Measurements from ENCODE around the gene SLC26A1. TPM values are rescaled to one million over a fixed set of nuclear protein-coding genes. Genes with fewer than 3 reads are reported as not detected.

SLC26A1 gene
- total and polyA plus RNA-seq, 2 of the 13 experiments (the other 11 are each of a cell fraction or from before 2014, with no cell fraction given), result 5.4 to 22.9 TPM

GRCh38 chr4:957231-957580 is 36.0 kb downstream of the SLC26A1 start (continued):
- TF ChIP-seq, protein P1, sequence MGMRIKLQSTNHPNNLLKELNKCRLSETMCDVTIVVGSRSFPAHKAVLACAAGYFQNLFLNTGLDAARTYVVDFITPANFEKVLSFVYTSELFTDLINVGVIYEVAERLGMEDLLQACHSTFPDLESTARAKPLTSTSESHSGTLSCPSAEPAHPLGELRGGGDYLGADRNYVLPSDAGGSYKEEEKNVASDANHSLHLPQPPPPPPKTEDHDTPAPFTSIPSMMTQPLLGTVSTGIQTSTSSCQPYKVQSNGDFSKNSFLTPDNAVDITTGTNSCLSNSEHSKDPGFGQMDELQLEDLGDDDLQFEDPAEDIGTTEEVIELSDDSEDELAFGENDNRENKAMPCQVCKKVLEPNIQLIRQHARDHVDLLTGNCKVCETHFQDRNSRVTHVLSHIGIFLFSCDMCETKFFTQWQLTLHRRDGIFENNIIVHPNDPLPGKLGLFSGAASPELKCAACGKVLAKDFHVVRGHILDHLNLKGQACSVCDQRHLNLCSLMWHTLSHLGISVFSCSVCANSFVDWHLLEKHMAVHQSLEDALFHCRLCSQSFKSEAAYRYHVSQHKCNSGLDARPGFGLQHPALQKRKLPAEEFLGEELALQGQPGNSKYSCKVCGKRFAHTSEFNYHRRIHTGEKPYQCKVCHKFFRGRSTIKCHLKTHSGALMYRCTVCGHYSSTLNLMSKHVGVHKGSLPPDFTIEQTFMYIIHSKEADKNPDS (CRISPR knock-in tag; IDR thresholded peaks at IDR 0.05), result no peak
- TF ChIP-seq MTA3 (CRISPR knock-in tag; IDR thresholded peaks at IDR 0.05) (no peak), BCLAF1 (IDR thresholded peaks at IDR 0.05) (no peak), GPN1 (CRISPR knock-in tag; IDR thresholded peaks at IDR 0.05; ENCODE audit: borderline replicate concordance) (no peak)
- TF ChIP-seq, protein P2, sequence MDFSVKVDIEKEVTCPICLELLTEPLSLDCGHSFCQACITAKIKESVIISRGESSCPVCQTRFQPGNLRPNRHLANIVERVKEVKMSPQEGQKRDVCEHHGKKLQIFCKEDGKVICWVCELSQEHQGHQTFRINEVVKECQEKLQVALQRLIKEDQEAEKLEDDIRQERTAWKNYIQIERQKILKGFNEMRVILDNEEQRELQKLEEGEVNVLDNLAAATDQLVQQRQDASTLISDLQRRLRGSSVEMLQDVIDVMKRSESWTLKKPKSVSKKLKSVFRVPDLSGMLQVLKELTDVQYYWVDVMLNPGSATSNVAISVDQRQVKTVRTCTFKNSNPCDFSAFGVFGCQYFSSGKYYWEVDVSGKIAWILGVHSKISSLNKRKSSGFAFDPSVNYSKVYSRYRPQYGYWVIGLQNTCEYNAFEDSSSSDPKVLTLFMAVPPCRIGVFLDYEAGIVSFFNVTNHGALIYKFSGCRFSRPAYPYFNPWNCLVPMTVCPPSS (IDR thresholded peaks at IDR 0.05), result no peak

GRCh38 chr4:956531-957230 is 36.5 kb downstream of the SLC26A1 start:
- no peak overlapping the region for H2AFZ ChIP-seq (ENCODE audit: low read length)
- H3K9ac ChIP-seq (ENCODE audit: insufficient read depth, low read depth, low read length), result no peak overlapping the region
- ChIA-PET POLR2A (no interaction called here), CTCF (ENCODE audit: low intra/inter-chr PET ratio, low total read pairs) (no interaction called here)
- FAIRE-seq (no peak), DNase-seq (ENCODE audit: low spot score) (no peak), ATAC-seq (no peak)
- no peaks in the 10 kb centered on the region for H3K79me2 ChIP-seq (ENCODE audit: insufficient read depth, low read length)
- H3K4me2 ChIP-seq (ENCODE audit: low read depth, low read length), result no peak overlapping the region
- H3K27me3 ChIP-seq (ENCODE audit: control insufficient read depth in 1 of 2, insufficient read depth in 2 of 2, low read length in 2 of 2), result no peaks in the 10 kb centered on the region
- no peaks in the 10 kb centered on the region for H4K20me1 ChIP-seq (ENCODE audit: insufficient read depth, low read length)
- no peaks in the 10 kb centered on the region for H3K4me1 ChIP-seq (ENCODE audit: insufficient read depth, low read length)
- H3K9me3 ChIP-seq (ENCODE audit: low read length), result no peaks in the 10 kb centered on the region
- intact Hi-C loops (cut with micrococcal nuclease; ENCODE audit: unreplicated experiment), result no loop called here
- in situ Hi-C loops (cut with HindIII; ENCODE audit: extremely low pct_ligation_motif_present, low pct_unique_long_range_greater_than_20kb), result no loop called here
- no peak overlapping the region for H3K27ac ChIP-seq (ENCODE audit: extremely low read length, insufficient read depth, low read length)
- no peaks in the 10 kb centered on the region for H3K36me3 ChIP-seq (replicated peaks in 1 of 2; ENCODE audit: control insufficient read depth in 1 of 2, insufficient read depth in 2 of 2, low read length in 2 of 2)
- no TSS peak for BruUV-seq (replicated peaks)
- 64% methylated on average over 11 of the region's 14 CpGs for WGBS (ENCODE audit: low lambda C conversion rate)
- no peak overlapping the region for H3K4me3 ChIP-seq (replicated peaks in 1 of 3; ENCODE audit: insufficient read depth in 1 of 3, low read depth in 2 of 3, low read length in 3 of 3)
- TF ChIP-seq HIC2 (CRISPR knock-in tag; IDR thresholded peaks at IDR 0.05; ENCODE audit: low read depth) (no peak), RXRB (CRISPR knock-in tag; IDR thresholded peaks at IDR 0.05; ENCODE audit: borderline replicate concordance) (no peak), ZSCAN22 (CRISPR knock-in tag; IDR thresholded peaks at IDR 0.05) (no peak), POLR2AphosphoS5 (IDR thresholded peaks at IDR 0.05; ENCODE audit: low read depth, low read length) (no peak), RFX3 (CRISPR knock-in tag; IDR thresholded peaks at IDR 0.05) (no peak), JUND (CRISPR knock-in tag; IDR thresholded peaks at IDR 0.05) (no peak), SRSF4 (IDR thresholded peaks at IDR 0.05; ENCODE audit: low read depth, low read length, poor library complexity, severe bottlenecking) (no peak), KAT2B (IDR thresholded peaks at IDR 0.05; ENCODE audit: borderline replicate concordance, low read depth, low read length) (no peak), ZNF878 (CRISPR knock-in tag; IDR thresholded peaks at IDR 0.05) (no peak)

All from HepG2 (cell line).